Measurements from ENCODE around the gene PM20D2.
"Not testable (repeated sequence)": the region's sequence is repeated elsewhere in the genome, so short reads cannot be mapped to it uniquely, and the experiment has no call there.

PM20D2 gene, protein sequence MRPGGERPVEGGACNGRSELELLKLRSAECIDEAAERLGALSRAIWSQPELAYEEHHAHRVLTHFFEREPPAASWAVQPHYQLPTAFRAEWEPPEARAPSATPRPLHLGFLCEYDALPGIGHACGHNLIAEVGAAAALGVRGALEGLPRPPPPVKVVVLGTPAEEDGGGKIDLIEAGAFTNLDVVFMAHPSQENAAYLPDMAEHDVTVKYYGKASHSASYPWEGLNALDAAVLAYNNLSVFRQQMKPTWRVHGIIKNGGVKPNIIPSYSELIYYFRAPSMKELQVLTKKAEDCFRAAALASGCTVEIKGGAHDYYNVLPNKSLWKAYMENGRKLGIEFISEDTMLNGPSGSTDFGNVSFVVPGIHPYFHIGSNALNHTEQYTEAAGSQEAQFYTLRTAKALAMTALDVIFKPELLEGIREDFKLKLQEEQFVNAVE

DNA sequence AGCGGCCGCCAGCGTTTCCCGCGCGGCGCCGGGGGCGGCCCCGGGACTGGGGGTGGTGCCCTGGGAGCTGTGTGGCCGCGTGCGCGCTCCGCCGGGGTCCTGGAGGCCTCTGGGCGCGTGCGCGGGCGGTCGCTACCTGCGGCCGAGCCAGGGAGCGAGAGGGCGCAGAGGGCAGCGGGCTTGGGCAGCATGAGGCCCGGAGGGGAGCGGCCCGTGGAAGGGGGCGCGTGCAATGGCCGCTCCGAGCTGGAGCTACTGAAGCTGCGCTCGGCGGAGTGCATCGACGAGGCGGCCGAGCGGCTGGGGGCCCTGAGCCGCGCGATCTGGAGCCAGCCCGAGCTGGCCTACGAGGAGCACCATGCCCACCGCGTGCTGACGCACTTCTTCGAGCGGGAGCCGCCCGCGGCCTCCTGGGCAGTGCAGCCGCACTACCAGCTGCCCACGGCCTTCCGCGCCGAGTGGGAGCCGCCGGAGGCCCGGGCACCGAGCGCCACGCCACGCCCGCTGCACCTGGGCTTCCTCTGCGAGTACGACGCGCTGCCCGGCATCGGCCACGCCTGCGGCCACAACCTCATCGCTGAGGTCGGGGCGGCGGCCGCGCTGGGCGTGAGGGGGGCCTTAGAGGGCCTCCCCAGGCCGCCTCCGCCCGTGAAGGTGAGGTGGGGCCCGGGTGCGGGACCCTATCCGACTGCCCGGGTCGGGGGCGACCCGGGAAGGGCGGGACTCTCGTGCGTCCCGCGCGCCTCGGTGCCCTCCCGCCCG lies at the start of gene PM20D2:
Gene PM20D2, plus strand, starts transcription at position 100 of the 762 bp plus-strand sequence. Its CDS starts 90 bp downstream, at position 190.
- H3K4me3 Mint-ChIP-seq = peak within 1 kb of the TSS; percentile 95

DNA sequence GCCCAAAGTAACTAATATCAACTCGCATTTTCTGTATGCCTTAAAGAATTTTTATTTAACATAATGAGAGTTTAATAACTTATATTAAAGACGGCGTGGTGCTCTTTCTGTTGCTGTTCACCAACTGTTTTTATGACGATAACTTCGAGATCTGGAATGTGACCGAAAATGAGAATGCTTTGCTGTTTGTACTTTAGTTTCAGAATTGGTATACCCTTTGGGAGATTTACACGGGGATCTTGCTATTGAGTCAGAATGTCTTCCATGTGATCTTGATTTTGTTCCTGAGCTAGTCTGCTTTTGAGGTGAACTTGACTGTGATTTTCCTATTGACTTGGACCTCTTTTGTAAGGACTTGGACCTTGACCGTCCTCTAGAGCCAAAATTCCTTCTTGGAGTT lies 47.4 kb upstream of the PM20D2 start:
- Mint-ChIP-seq H3K9me3 (no peaks in the 10 kb centered on the region), H3K4me3 (no peak overlapping the region), H3K36me3 (ENCODE audit: low read depth) (no peaks in the 10 kb centered on the region), H3K27me3 (no peaks in the 10 kb centered on the region), H3K27ac (no peak overlapping the region), H3K4me1 (ENCODE audit: low read depth) (peaks cover 5% of the 10 kb centered on the region)

More for the DNA sequence above, at the start of gene PM20D2:
- H3K36me3 Mint-ChIP-seq (ENCODE audit: low read depth) = peaks cover 24% of the 10 kb centered on the region
- H3K27me3 Mint-ChIP-seq = no peaks in the 10 kb centered on the region
- no peaks in the 10 kb centered on the region for H3K9me3 Mint-ChIP-seq
- H3K4me1 Mint-ChIP-seq (ENCODE audit: low read depth) = peaks cover 46% of the 10 kb centered on the region
- H3K27ac Mint-ChIP-seq = peak within 1 kb of the TSS; percentile 93

DNA sequence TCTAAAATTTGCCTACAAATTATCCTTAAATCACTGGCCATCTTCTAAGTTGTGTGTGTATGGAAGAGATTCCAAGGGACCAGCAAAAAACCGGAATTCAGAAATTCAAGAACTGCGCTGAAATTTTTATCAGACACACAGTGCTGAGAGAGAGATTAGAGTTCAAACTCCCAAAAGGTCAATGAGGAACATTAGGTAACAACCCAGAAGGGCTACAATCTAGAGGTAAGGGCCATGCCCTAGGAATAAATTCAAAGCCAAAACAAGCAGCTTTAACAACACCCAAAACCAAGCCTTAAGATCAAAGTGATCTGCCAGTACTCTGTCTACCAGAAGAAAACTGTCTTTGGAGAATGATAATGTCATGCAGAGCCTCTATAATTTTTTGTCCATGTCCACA lies 45.7 kb upstream of the PM20D2 start:
- Mint-ChIP-seq H3K27ac (no peak overlapping the region), H3K36me3 (ENCODE audit: low read depth) (no peaks in the 10 kb centered on the region), H3K4me1 (ENCODE audit: low read depth) (peaks cover 5% of the 10 kb centered on the region), H3K9me3 (no peaks in the 10 kb centered on the region), H3K4me3 (no peak overlapping the region), H3K27me3 (no peaks in the 10 kb centered on the region)

DNA sequence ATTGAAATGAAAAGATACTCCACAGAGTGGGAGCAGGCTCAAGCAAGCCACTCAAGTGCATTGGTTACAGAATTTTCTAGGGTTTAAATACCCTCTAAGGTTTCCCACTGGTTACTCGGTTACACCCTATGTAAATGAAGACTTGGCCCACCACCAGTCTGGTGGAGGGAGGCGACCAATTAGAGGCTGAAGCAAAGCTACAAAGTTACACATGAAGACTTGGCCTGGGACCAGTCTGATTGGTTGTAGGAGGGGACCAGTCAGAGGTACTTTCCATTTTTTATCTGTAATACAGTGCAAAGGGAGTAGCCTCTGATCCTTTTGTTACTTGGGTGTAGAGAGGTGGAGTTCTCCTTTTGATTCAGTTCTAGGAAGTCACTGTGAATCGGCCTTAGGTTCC lies 35.6 kb upstream of the PM20D2 start:
- no peaks in the 10 kb centered on the region for H3K9me3 Mint-ChIP-seq
- H3K36me3 Mint-ChIP-seq (ENCODE audit: low read depth) = no peaks in the 10 kb centered on the region
- H3K27me3 Mint-ChIP-seq = no peaks in the 10 kb centered on the region
- H3K4me1 Mint-ChIP-seq (ENCODE audit: low read depth) = no peaks in the 10 kb centered on the region
- no peak overlapping the region for H3K4me3 Mint-ChIP-seq
- no peak overlapping the region for H3K27ac Mint-ChIP-seq

DNA sequence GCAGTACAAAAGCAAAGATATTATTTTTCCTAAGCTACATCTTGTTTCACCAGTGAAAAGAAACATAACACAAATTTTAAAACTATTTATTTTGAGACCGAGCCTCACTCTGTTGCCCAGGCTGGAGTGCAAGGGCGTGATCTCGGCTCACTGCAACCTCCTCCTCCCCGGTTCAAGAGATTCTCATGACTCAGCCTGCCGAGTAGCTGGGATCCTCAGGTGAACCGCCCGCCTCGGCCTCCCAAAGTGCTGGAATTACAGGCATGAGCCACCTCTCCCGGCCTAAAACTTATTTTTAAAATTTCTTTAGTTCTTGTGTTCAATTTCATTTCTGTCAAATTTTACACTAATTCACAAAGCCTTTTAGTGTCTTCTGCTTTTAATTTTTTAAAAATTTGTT lies 33.9 kb upstream of the PM20D2 start:
- H3K27ac Mint-ChIP-seq = no peak overlapping the region
- H3K27me3 Mint-ChIP-seq = peaks cover 7% of the 10 kb centered on the region
- no peaks in the 10 kb centered on the region for H3K9me3 Mint-ChIP-seq
- peaks cover 2% of the 10 kb centered on the region for H3K4me1 Mint-ChIP-seq (ENCODE audit: low read depth)
- no peak overlapping the region for H3K4me3 Mint-ChIP-seq
- no peaks in the 10 kb centered on the region for H3K36me3 Mint-ChIP-seq (ENCODE audit: low read depth)

DNA sequence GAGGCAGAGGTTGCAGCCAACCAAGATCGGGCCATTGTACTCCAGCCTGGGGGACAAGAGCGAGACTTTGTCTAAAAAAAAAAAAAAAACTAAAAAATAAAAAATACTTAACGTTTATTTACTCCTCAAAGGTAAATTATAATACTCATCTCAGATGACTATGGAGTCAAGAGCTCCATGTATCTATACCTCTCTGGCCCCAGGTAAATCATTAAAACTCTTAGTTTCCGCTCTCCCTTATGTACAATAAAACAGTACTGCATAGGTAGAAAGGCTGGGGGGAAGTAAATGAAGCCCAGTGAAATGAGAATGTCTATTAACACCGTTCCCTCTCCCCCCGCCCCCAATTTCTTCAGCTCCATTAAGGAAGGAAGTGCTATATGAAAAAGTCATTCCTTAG lies 29.2 kb upstream of the PM20D2 start:
- H3K27ac Mint-ChIP-seq = peak overlapping the region; percentile 36
- no peaks in the 10 kb centered on the region for H3K36me3 Mint-ChIP-seq (ENCODE audit: low read depth)
- H3K27me3 Mint-ChIP-seq = peaks cover 16% of the 10 kb centered on the region
- H3K4me1 Mint-ChIP-seq (ENCODE audit: low read depth) = peaks cover 5% of the 10 kb centered on the region
- H3K4me3 Mint-ChIP-seq = peak overlapping the region; percentile 82
- peaks cover 6% of the 10 kb centered on the region for H3K9me3 Mint-ChIP-seq

DNA sequence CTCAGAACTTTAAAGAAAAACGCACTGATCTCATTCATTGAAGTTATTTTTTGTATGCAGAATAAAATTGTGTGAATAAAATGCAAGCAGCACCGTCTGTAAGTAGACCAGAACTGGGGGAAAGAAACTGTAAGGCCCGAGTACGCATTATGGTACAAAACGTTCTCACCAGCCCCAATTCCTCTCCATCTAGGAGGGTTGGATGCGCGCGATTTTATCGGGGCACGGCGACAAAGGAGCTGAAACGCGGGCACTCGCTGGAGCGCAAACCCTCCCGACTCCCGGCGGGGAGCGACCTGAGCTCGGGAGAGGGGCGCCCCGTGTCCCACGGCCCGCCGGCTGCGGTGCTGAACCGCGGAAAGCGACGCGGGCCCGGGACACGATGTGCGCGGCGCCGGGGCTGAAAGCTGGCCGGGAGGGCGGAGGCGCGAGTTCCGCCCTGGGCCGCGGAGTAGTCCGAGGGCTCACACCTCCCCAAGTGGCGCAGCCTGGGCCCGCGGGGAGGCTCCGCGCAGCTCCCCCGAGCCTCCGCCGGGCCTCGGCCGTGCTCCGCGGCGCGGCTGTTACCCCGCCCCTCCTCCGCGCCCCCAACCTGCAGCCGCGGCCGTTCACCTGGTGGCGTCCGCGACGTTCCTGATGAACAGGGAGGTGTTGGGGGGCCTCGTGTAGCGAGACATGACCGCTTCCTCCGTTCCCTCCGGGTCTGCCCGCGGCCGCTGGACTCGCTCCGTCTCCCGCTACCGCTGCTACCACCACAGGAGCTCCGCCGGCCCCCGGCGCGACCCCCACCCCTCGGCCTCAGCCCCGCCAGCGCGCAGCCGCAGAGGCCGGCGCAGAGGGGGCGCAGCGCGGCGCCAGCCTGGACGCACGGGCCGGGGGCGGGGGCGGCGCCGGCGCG lies 28.4 kb upstream of the PM20D2 start, which contains the start of gene SRSF12:
Gene SRSF12, minus strand, starts transcription at position 861 of the 898 bp plus-strand sequence. Its CDS starts 184 bp downstream, at position 677.
- Mint-ChIP-seq H3K4me3 (peak within 1 kb of the TSS; percentile 82), H3K36me3 (ENCODE audit: low read depth) (no peaks in the 10 kb centered on the region), H3K27ac (peak within 1 kb of the TSS; percentile 36), H3K9me3 (peaks cover 6% of the 10 kb centered on the region), H3K4me1 (ENCODE audit: low read depth) (peaks cover 5% of the 10 kb centered on the region), H3K27me3 (peaks cover 16% of the 10 kb centered on the region)

DNA sequence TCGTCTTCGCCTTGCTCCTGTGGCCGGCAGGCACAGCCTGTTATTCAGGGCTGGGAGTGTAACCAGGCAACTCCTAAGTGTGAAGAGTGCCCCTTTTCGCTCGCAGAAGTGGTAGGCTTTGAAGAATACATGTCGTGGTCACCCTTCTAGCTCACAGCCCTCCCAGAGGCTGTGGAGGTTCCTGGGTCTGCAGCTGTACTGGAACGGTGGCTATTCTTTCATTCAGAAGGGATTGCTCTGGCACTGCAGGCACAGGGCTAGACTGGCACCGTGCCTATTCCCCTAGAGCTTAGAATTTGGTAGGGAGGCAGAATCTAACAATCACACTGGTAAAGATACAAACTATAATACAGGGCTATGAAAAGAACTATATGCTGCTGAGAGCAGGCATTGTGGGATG lies 26.9 kb upstream of the PM20D2 start:
- Mint-ChIP-seq H3K4me1 (ENCODE audit: low read depth) (peaks cover 5% of the 10 kb centered on the region), H3K27me3 (peaks cover 16% of the 10 kb centered on the region), H3K4me3 (peak overlapping the region; percentile 60), H3K9me3 (peaks cover 6% of the 10 kb centered on the region), H3K36me3 (ENCODE audit: low read depth) (no peaks in the 10 kb centered on the region), H3K27ac (no peak overlapping the region)

DNA sequence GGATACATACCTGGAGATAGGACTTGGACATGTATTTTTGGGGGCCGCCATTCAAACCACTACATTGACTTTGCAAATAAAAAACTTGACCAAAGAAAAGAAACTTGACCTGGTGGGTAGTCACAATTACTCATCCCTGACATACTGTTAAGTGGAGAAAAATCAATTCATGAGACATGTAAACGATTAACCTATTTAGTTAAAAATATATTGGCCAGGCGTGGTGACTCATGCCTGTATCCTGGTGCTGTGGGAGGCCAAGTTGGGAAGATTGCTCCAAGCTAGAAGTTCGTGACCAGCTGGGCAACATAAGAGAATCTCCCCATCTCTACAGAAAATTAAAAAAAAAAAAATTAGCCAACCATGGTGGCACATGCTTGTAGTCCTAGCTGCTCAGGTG lies 25.5 kb upstream of the PM20D2 start:
- Mint-ChIP-seq H3K4me1 (ENCODE audit: low read depth) (peaks cover 5% of the 10 kb centered on the region), H3K27me3 (peaks cover 16% of the 10 kb centered on the region), H3K9me3 (peaks cover 6% of the 10 kb centered on the region), H3K36me3 (ENCODE audit: low read depth) (no peaks in the 10 kb centered on the region), H3K27ac (no peak overlapping the region), H3K4me3 (no peak overlapping the region)

DNA sequence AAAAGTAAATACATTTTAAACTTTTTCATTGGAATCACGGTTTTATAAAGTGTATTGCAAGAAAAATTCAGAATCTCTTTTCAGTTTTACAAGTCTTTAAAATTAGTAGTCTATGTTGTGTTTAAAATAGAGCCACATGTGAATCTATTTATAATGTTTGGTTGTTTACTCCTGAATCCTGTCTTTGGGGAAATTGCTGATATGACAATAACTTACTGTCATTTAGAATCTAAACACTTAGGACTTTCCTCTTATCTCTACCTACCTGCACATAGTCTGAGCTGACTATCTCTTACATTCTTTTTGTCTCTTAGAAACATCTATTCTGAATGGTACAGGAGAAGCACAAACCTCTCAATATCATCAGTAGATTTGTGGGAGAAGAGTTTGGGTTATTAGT lies 23.9 kb upstream of the PM20D2 start:
- H3K9me3 Mint-ChIP-seq = peaks cover 6% of the 10 kb centered on the region
- H3K27me3 Mint-ChIP-seq = peaks cover 9% of the 10 kb centered on the region
- H3K36me3 Mint-ChIP-seq (ENCODE audit: low read depth) = no peaks in the 10 kb centered on the region

DNA sequence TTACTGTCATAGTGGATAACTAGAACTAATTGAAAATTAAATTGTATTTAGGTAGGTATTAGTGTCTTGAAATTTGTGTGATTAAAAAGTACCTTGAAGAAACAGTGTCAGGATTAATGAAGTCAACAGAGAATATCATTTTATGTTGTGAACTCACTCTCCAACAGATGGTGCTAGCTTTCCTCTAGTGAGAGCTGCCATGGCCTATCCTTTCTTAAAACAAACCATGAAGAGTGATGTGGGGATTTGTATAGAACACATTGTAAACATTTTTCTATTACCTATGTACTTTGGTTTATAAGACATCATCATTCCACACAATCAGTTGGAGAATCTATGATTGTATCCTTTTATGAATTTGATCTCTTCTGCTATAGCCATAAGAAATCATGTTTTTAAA lies 23.2 kb upstream of the PM20D2 start:
- no peak overlapping the region for H3K4me3 Mint-ChIP-seq
- peaks cover 6% of the 10 kb centered on the region for H3K27me3 Mint-ChIP-seq
- H3K36me3 Mint-ChIP-seq (ENCODE audit: low read depth) = no peaks in the 10 kb centered on the region
- no peak overlapping the region for H3K27ac Mint-ChIP-seq
- H3K4me1 Mint-ChIP-seq (ENCODE audit: low read depth) = no peaks in the 10 kb centered on the region
- H3K9me3 Mint-ChIP-seq = peaks cover 6% of the 10 kb centered on the region

More for the DNA sequence above, 23.9 kb upstream of the PM20D2 start:
- Mint-ChIP-seq H3K27ac (no peak overlapping the region), H3K4me1 (ENCODE audit: low read depth) (peaks cover 3% of the 10 kb centered on the region), H3K4me3 (no peak overlapping the region)

DNA sequence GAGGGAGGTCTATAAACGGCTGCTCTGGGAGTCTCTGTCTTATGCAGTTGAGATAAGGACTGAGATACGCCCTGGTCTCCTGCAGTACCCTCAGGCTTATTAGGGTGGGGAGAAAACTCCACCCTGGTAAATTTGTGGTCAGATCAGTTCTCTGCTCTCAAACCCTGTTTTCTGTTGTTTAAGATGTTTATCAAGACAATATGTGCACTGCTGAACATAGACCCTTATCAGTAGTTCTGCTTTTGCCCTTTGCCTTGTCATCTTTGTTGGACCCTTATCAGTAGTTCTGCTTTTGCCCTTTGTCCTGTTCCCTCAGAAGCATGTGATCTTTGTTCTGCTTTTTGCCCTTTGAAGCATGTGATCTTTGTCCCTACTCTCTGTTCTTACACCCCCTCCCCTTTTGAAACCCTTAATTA lies 17.6 kb upstream of the PM20D2 start:
- not testable (repeated sequence) for H3K27ac Mint-ChIP-seq; H3K4me1 Mint-ChIP-seq (ENCODE audit: low read depth); H3K9me3 Mint-ChIP-seq; H3K36me3 Mint-ChIP-seq (ENCODE audit: low read depth); H3K4me3 Mint-ChIP-seq; H3K27me3 Mint-ChIP-seq

DNA sequence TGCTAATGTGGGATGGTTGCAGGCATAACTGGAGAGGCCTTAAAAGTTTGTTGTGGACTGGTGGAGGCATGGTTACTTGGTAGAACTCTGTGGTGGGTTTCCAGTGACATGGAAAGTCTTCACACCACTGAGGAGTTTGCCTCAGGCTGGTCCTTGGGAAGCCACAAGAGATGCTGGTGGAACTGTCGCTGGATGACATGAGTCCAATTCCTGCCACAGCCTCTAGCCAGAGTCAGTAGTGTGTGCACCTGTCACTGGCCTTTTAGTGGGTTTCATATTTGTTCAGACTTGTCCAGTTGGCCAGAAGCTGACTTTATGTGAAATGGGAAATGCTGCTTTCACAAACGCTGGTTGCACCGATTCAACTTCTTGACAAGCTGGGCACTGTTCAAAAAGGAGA lies 14.3 kb upstream of the PM20D2 start:
- H3K4me1 Mint-ChIP-seq (ENCODE audit: low read depth) = no peaks in the 10 kb centered on the region
- H3K27me3 Mint-ChIP-seq = no peaks in the 10 kb centered on the region
- no peak overlapping the region for H3K4me3 Mint-ChIP-seq
- H3K9me3 Mint-ChIP-seq = peaks cover 8% of the 10 kb centered on the region
- no peaks in the 10 kb centered on the region for H3K36me3 Mint-ChIP-seq (ENCODE audit: low read depth)
- no peak overlapping the region for H3K27ac Mint-ChIP-seq

DNA sequence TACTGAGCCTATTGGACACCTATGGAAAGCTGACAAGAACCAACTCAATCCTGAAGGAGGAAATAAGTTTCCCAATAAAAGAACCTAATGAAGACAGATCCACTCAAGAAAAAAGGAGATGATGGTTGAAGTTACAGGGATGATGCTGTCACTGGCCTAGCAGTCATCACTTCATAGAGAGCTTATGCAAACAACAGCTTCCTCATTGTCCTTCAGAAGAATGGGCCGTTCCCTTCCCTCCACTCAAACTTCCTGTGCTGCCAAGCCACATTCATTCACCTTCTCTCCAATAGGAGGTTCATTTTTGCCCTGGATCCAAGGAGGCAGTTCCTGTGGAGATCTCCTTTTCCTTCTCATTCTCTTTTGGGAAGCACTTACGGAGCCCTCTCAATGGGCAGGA lies 13.8 kb upstream of the PM20D2 start:
- Mint-ChIP-seq H3K27me3 (no peaks in the 10 kb centered on the region), H3K4me1 (ENCODE audit: low read depth) (no peaks in the 10 kb centered on the region), H3K4me3 (no peak overlapping the region), H3K36me3 (ENCODE audit: low read depth) (no peaks in the 10 kb centered on the region), H3K27ac (no peak overlapping the region), H3K9me3 (peaks cover 8% of the 10 kb centered on the region)
